ENCODE data around the gene SLC15A4. TPM values are rescaled to one million over a fixed set of nuclear protein-coding genes. Genes with fewer than 3 reads are reported as not detected.

SLC15A4 gene
- total and polyA plus RNA-seq, 2 donors (not counting 1 experiment from before 2014, with no cell fraction given), result 35.8 to 36.3 TPM

GRCh38 chr12:128861226-128862016 is 37.7 kb upstream of the SLC15A4 start:
- Histone ChIP-seq H3K27me3 (ENCODE audit: control insufficient read depth, insufficient read depth, low read length) (no peaks in the 10 kb centered on the region), H4K20me1 (ENCODE audit: control insufficient read depth, extremely low read depth, insufficient read depth, low read length) (no peaks in the 10 kb centered on the region), H3K4me1 (ENCODE audit: control insufficient read depth, extremely low read depth, insufficient read depth, low read length) (no peaks in the 10 kb centered on the region), H2AFZ (ENCODE audit: low read length) (no peak overlapping the region), H3K27ac (ENCODE audit: insufficient read depth, low read length) (no peak overlapping the region), H3K9ac (ENCODE audit: insufficient read depth, low read length) (no peak overlapping the region), H3K4me3 (replicated peaks in 1 of 4; ENCODE audit: control extremely low read depth in 1 of 4, insufficient read depth in 1 of 4, low read depth in 3 of 4, low read length in 4 of 4) (no peak overlapping the region), H3K36me3 (ENCODE audit: control insufficient read depth, insufficient read depth, low read length) (no peaks in the 10 kb centered on the region), H3K9me3 (ENCODE audit: control insufficient read depth, insufficient read depth, low read depth, low read length) (no peaks in the 10 kb centered on the region), H3K79me2 (ENCODE audit: control insufficient read depth, insufficient read depth, low read length) (no peaks in the 10 kb centered on the region), H3K4me2 (ENCODE audit: extremely low read depth, insufficient read depth, low read length) (no peak overlapping the region)
- TF ChIP-seq EZH2 (IDR thresholded peaks at IDR 0.05; ENCODE audit: low read length, missing control alignments), result no peak
- no peak for TF ChIP-seq CTCF (conservative IDR thresholded peaks at IDR 0.05 in 1 of 2, IDR thresholded peaks at IDR 0.05 in 1 of 2; ENCODE audit: low read depth in 1 of 2, low read length in 2 of 2)
- DNase-seq (ENCODE audit: low read depth in 2 of 2), result no peak

- Histone ChIP-seq H3K4me3 (replicated peaks in 1 of 4; ENCODE audit: control extremely low read depth in 1 of 4, insufficient read depth in 1 of 4, low read depth in 3 of 4, low read length in 4 of 4) (no peak overlapping the region), H3K27me3 (ENCODE audit: control insufficient read depth, insufficient read depth, low read length) (no peaks in the 10 kb centered on the region), H3K36me3 (ENCODE audit: control insufficient read depth, insufficient read depth, low read length) (no peaks in the 10 kb centered on the region), H3K9ac (ENCODE audit: insufficient read depth, low read length) (no peak overlapping the region), H3K79me2 (ENCODE audit: control insufficient read depth, insufficient read depth, low read length) (no peaks in the 10 kb centered on the region), H3K9me3 (ENCODE audit: control insufficient read depth, insufficient read depth, low read depth, low read length) (no peaks in the 10 kb centered on the region), H3K4me1 (ENCODE audit: control insufficient read depth, extremely low read depth, insufficient read depth, low read length) (no peaks in the 10 kb centered on the region), H2AFZ (ENCODE audit: low read length) (no peak overlapping the region), H3K4me2 (ENCODE audit: extremely low read depth, insufficient read depth, low read length) (no peak overlapping the region), H4K20me1 (ENCODE audit: control insufficient read depth, extremely low read depth, insufficient read depth, low read length) (no peaks in the 10 kb centered on the region), H3K27ac (ENCODE audit: insufficient read depth, low read length) (no peak overlapping the region)
- TF ChIP-seq EZH2 (IDR thresholded peaks at IDR 0.05; ENCODE audit: low read length, missing control alignments) (no peak), CTCF (conservative IDR thresholded peaks at IDR 0.05 in 1 of 2, IDR thresholded peaks at IDR 0.05 in 1 of 2; ENCODE audit: low read depth in 1 of 2, low read length in 2 of 2) (no peak)
- DNase-seq (ENCODE audit: low read depth in 2 of 2), result no peak
Measured at GRCh38 chr12:128859311-128859710, 35.6 kb upstream of the SLC15A4 start.

- Histone ChIP-seq H3K4me3 (replicated peaks in 1 of 4; ENCODE audit: control extremely low read depth in 1 of 4, insufficient read depth in 1 of 4, low read depth in 3 of 4, low read length in 4 of 4) (no peak overlapping the region), H3K27ac (ENCODE audit: insufficient read depth, low read length) (no peak overlapping the region), H2AFZ (ENCODE audit: low read length) (no peak overlapping the region), H3K9me3 (ENCODE audit: control insufficient read depth, insufficient read depth, low read depth, low read length) (no peaks in the 10 kb centered on the region), H3K4me1 (ENCODE audit: control insufficient read depth, extremely low read depth, insufficient read depth, low read length) (no peaks in the 10 kb centered on the region), H3K9ac (ENCODE audit: insufficient read depth, low read length) (no peak overlapping the region), H3K4me2 (ENCODE audit: extremely low read depth, insufficient read depth, low read length) (no peak overlapping the region), H3K79me2 (ENCODE audit: control insufficient read depth, insufficient read depth, low read length) (no peaks in the 10 kb centered on the region), H3K27me3 (ENCODE audit: control insufficient read depth, insufficient read depth, low read length) (no peaks in the 10 kb centered on the region), H4K20me1 (ENCODE audit: control insufficient read depth, extremely low read depth, insufficient read depth, low read length) (no peaks in the 10 kb centered on the region), H3K36me3 (ENCODE audit: control insufficient read depth, insufficient read depth, low read length) (no peaks in the 10 kb centered on the region)
- DNase-seq (ENCODE audit: low read depth in 2 of 2), result no peak
- no peak for TF ChIP-seq CTCF (conservative IDR thresholded peaks at IDR 0.05 in 1 of 2, IDR thresholded peaks at IDR 0.05 in 1 of 2; ENCODE audit: low read depth in 1 of 2, low read length in 2 of 2)
- TF ChIP-seq EZH2 (IDR thresholded peaks at IDR 0.05; ENCODE audit: low read length, missing control alignments), result no peak
Measured at GRCh38 chr12:128857133-128857763, 33.5 kb upstream of the SLC15A4 start.

Measured in fibroblast of lung (primary cell).